Neural cell (in vitro differentiated cells): ENCODE data around the gene NSUN3. TPM values are rescaled to one million over a fixed set of nuclear protein-coding genes. Genes with fewer than 3 reads are reported as not detected.

Source experiments
- H2AFZ ChIP-seq: fragments of 200-600, 300-800 bp; sonication (generic), shearing (Covaris generic); 2 replicates; pipeline ENCODE4 v1.6.0; 2014; ENCODE audit warnings: low read depth, mild to moderate bottlenecking, antibody characterized with exemption, low read length, moderate library complexity
- H3F3A ChIP-seq: fragments of 200-600 bp; shearing (Covaris generic); 2 replicates; pipeline ENCODE4 v1.6.1; 2016; ENCODE audit warnings: mild to moderate bottlenecking, moderate library complexity, mixed read lengths, antibody characterized with exemption, low read length; ENCODE audit not compliant: insufficient read depth, poor library complexity, severe bottlenecking
- H3K27ac ChIP-seq: fragments of 200-600, 300-800 bp; sonication (generic), shearing (Covaris generic); 2 replicates; pipeline ENCODE4 v1.5.1; 2014; ENCODE audit warnings: mild to moderate bottlenecking, low read length, moderate library complexity
- H3K27me3 ChIP-seq: fragments of 300-800, 200-600 bp; sonication (generic), shearing (Covaris generic); 2 replicates; pipeline ENCODE4 v1.6.0; 2014; ENCODE audit warnings: mild to moderate bottlenecking, low read depth, low read length, moderate library complexity; ENCODE audit not compliant: insufficient read depth
- H3K36me3 ChIP-seq: fragments of 300-800, 200-600 bp; sonication (generic), shearing (Covaris generic); 2 replicates; pipeline ENCODE4 v1.5.1; 2014; ENCODE audit warnings: mild to moderate bottlenecking, antibody characterized with exemption, low read length, moderate library complexity; ENCODE audit not compliant: insufficient read depth
- H3K4me2 ChIP-seq: fragments of 300-800, 200-600 bp; sonication (generic), shearing (Covaris generic); 2 replicates; pipeline ENCODE4 v1.6.0; 2014; ENCODE audit warnings: mild to moderate bottlenecking, low read length
- H3K4me3 ChIP-seq: fragments of 300-800, 200-600 bp; sonication (generic), shearing (Covaris generic); 2 replicates; pipeline ENCODE4 v1.5.1; 2014; ENCODE audit warnings: mild to moderate bottlenecking, low read length, moderate library complexity
- H3K79me2 ChIP-seq: fragments of 200-600 bp; shearing (Covaris generic); replicated peaks from 2 replicates; pipeline ENCODE4 v1.6.0; 2014; ENCODE audit warnings: mild to moderate bottlenecking, low read length, moderate library complexity; ENCODE audit not compliant: insufficient read depth
- H3K9ac ChIP-seq: fragments of 300-800, 200-600 bp; sonication (generic), shearing (Covaris generic); 2 replicates; pipeline ENCODE4 v1.6.1; 2016; ENCODE audit warnings: mild to moderate bottlenecking, low read length, mixed read lengths
- H3K9me2 ChIP-seq: fragments of 200-600 bp; shearing (Covaris generic); 2 replicates; pipeline ENCODE4 v1.6.1; 2016; ENCODE audit warnings: mild to moderate bottlenecking, low read length, mixed read lengths; ENCODE audit not compliant: insufficient read depth
- H3K9me3 ChIP-seq: fragments of 200-600, 300-800 bp; sonication (generic), shearing (Covaris generic); 2 replicates; pipeline ENCODE4 v1.6.1; 2016; ENCODE audit warnings: mild to moderate bottlenecking, mixed run types, low read length, moderate library complexity, mixed read lengths
- H4K20me1 ChIP-seq: fragments of 200-600 bp; shearing (Covaris generic); 2 replicates; pipeline ENCODE4 v1.6.1; 2016; ENCODE audit warnings: mild to moderate bottlenecking, mixed run types; ENCODE audit not compliant: insufficient read depth
- EP300 ChIP-seq: fragments of 450-650 bp; conservative IDR thresholded peaks from 2 replicates; pipeline ENCODE4 v1.6.1; 2014; ENCODE audit warnings: antibody characterized with exemption, mild to moderate bottlenecking, moderate library complexity; ENCODE audit not compliant: poor library complexity, severe bottlenecking
- EZH2 ChIP-seq: fragments of 200-600, 300-800 bp; shearing (Covaris generic), sonication (generic); IDR thresholded peaks from 2 replicates; pipeline ENCODE4 v1.6.1; 2014; ENCODE audit warnings: antibody characterized with exemption, low read length, borderline replicate concordance, mild to moderate bottlenecking; ENCODE audit not compliant: insufficient read depth, poor library complexity, severe bottlenecking
- MXI1 ChIP-seq: fragments of 450-650 bp; conservative IDR thresholded peaks from 2 replicates; pipeline ENCODE4 v1.6.1; 2014; ENCODE audit warnings: antibody characterized with exemption, mild to moderate bottlenecking; ENCODE audit not compliant: poor library complexity, severe bottlenecking
- POLR2AphosphoS5 ChIP-seq: IDR thresholded peaks from 2 replicates; pipeline ENCODE4 v1.6.1; 2012
- RAD21 ChIP-seq: fragments of 450-650 bp; conservative IDR thresholded peaks from 2 replicates; pipeline ENCODE4 v1.6.1; 2014; ENCODE audit warnings: antibody characterized with exemption, mild to moderate bottlenecking, moderate library complexity
- SMC3 ChIP-seq: fragments of 450-650 bp; conservative IDR thresholded peaks from 2 replicates; pipeline ENCODE4 v1.6.1; 2014; ENCODE audit warnings: antibody characterized with exemption, mild to moderate bottlenecking, moderate library complexity; ENCODE audit not compliant: poor library complexity
- TAF1 ChIP-seq: IDR thresholded peaks from 2 replicates; pipeline ENCODE4 v1.6.1; 2012; ENCODE audit warnings: low read depth
- polyA plus RNA-seq: library from polyadenylated mRNA; depleted of rRNA; stranded (reverse); fragments of >200 nt; gene quantifications from 2 replicates; pipeline ENCODE4 v1.2.3, GENCODE V29; 2014
- TF ChIP-seq, protein P1 (sequence below): IDR thresholded peaks from 2 replicates; pipeline ENCODE4 v1.6.1; 2012; ENCODE audit warnings: borderline replicate concordance
- TF ChIP-seq, protein P2 (sequence below): fragments of 450-650 bp; IDR thresholded peaks from 2 replicates; pipeline ENCODE4 v1.5.1; 2014; ENCODE audit warnings: antibody characterized with exemption, mild to moderate bottlenecking, moderate library complexity; ENCODE audit not compliant: poor library complexity, severe bottlenecking

NSUN3 gene
- polyA plus RNA-seq, 1 donor from 2014 or later: 10.8 TPM

DNA sequence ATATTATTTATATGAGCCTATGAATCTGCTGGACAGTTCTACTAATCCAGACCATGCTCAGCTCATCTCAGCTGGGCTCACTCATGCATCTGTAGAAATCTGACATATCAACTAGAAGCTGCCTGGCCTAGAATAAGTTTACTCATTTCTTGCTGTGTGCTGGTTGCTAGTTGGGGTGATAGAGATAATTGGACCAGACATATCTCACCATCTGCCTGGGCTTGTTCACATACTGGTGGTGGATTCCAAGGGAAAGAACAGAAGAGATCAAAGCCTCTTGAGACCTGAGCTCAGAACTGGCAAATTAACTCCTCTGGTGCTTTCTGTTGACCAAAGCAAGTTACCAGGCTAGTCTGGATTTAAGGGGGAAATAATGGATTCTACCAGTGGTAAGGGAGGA lies 109.1 kb downstream of the NSUN3 start:
- H3K27ac ChIP-seq: no peak overlapping the region
- no peak overlapping the region for H3K4me3 ChIP-seq
- H3K9me2 ChIP-seq: no peaks in the 10 kb centered on the region
- H3K79me2 ChIP-seq: no peaks in the 10 kb centered on the region
- H3K36me3 ChIP-seq: no peaks in the 10 kb centered on the region
- H2AFZ ChIP-seq: no peak overlapping the region
- TF ChIP-seq MXI1: no peak
- H3K9me3 ChIP-seq: no peaks in the 10 kb centered on the region
- H3F3A ChIP-seq: no peaks in the 10 kb centered on the region
- no peaks in the 10 kb centered on the region for H3K27me3 ChIP-seq
- H3K4me2 ChIP-seq: no peak overlapping the region
- H3K9ac ChIP-seq: no peak overlapping the region
- H4K20me1 ChIP-seq: no peaks in the 10 kb centered on the region

DNA sequence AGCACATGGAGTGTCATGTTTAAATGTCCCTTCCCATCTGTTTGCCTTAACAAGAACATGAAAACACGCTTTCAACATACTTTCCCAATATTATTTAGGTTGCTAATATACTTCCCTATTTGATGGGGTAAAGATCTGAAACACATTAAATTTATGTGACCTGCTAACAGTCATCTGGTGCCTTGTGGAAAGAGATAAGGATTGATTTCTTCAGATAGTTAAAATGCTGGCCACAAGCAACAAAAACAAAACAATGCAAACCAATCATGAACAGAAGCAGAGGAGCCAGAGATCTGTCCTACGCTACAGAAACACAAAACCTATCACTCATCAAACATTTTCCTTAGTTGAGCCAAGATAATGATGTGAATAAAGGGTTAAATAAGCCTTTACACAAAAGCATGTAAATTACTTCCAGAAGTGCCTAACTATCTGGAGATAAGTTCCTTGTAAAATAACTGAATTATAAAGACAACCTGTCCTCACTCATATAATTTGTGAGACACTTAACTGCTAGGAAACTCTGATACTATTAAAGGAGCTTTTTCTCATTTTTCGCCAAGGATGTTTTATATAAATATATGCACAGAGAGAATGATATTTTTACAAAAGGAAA lies 109.9 kb downstream of the NSUN3 start:
- no peak overlapping the region for H3K9ac ChIP-seq
- no peak overlapping the region for H3K4me2 ChIP-seq
- H3K79me2 ChIP-seq: no peaks in the 10 kb centered on the region
- no peaks in the 10 kb centered on the region for H3F3A ChIP-seq
- H3K36me3 ChIP-seq: no peaks in the 10 kb centered on the region
- H4K20me1 ChIP-seq: no peaks in the 10 kb centered on the region
- no peaks in the 10 kb centered on the region for H3K27me3 ChIP-seq
- H2AFZ ChIP-seq: no peak overlapping the region
- TF ChIP-seq EZH2: no peak
- no peak for TF ChIP-seq EP300
- TF ChIP-seq MXI1: no peak
- TF ChIP-seq TAF1: no peak
- TF ChIP-seq, protein P1, sequence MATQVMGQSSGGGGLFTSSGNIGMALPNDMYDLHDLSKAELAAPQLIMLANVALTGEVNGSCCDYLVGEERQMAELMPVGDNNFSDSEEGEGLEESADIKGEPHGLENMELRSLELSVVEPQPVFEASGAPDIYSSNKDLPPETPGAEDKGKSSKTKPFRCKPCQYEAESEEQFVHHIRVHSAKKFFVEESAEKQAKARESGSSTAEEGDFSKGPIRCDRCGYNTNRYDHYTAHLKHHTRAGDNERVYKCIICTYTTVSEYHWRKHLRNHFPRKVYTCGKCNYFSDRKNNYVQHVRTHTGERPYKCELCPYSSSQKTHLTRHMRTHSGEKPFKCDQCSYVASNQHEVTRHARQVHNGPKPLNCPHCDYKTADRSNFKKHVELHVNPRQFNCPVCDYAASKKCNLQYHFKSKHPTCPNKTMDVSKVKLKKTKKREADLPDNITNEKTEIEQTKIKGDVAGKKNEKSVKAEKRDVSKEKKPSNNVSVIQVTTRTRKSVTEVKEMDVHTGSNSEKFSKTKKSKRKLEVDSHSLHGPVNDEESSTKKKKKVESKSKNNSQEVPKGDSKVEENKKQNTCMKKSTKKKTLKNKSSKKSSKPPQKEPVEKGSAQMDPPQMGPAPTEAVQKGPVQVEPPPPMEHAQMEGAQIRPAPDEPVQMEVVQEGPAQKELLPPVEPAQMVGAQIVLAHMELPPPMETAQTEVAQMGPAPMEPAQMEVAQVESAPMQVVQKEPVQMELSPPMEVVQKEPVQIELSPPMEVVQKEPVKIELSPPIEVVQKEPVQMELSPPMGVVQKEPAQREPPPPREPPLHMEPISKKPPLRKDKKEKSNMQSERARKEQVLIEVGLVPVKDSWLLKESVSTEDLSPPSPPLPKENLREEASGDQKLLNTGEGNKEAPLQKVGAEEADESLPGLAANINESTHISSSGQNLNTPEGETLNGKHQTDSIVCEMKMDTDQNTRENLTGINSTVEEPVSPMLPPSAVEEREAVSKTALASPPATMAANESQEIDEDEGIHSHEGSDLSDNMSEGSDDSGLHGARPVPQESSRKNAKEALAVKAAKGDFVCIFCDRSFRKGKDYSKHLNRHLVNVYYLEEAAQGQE: no peak
- no peak for TF ChIP-seq SMC3
- TF ChIP-seq, protein P2, sequence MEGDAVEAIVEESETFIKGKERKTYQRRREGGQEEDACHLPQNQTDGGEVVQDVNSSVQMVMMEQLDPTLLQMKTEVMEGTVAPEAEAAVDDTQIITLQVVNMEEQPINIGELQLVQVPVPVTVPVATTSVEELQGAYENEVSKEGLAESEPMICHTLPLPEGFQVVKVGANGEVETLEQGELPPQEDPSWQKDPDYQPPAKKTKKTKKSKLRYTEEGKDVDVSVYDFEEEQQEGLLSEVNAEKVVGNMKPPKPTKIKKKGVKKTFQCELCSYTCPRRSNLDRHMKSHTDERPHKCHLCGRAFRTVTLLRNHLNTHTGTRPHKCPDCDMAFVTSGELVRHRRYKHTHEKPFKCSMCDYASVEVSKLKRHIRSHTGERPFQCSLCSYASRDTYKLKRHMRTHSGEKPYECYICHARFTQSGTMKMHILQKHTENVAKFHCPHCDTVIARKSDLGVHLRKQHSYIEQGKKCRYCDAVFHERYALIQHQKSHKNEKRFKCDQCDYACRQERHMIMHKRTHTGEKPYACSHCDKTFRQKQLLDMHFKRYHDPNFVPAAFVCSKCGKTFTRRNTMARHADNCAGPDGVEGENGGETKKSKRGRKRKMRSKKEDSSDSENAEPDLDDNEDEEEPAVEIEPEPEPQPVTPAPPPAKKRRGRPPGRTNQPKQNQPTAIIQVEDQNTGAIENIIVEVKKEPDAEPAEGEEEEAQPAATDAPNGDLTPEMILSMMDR: no peak
- no peak for TF ChIP-seq RAD21
- TF ChIP-seq POLR2AphosphoS5: no peak
- H3K27ac ChIP-seq: no peak overlapping the region
- no peaks in the 10 kb centered on the region for H3K9me3 ChIP-seq
- H3K9me2 ChIP-seq: no peaks in the 10 kb centered on the region
- no peak overlapping the region for H3K4me3 ChIP-seq
